ENCODE data around the gene NTN3. TPM values are rescaled to one million over a fixed set of nuclear protein-coding genes. Genes with fewer than 3 reads are reported as not detected.

The NTN3 gene
- total RNA-seq, 1 donor from 2014 or later: not detected

GRCh38 chr16:2426941-2427361, 44.1 kb upstream of the NTN3 start:
- no peaks in the 10 kb centered on the region for H3K27me3 ChIP-seq
- peak; percentile 77 for DNase-seq
- no peaks in the 10 kb centered on the region for H3K36me3 ChIP-seq
- no peaks in the 10 kb centered on the region for H3K9me3 ChIP-seq
- no peak overlapping the region for H3K27ac ChIP-seq
- ATAC-seq: no peak
- no peak overlapping the region for H3K4me3 ChIP-seq
- peaks cover 13% of the 10 kb centered on the region for H3K4me1 ChIP-seq
- TF ChIP-seq, protein P1, sequence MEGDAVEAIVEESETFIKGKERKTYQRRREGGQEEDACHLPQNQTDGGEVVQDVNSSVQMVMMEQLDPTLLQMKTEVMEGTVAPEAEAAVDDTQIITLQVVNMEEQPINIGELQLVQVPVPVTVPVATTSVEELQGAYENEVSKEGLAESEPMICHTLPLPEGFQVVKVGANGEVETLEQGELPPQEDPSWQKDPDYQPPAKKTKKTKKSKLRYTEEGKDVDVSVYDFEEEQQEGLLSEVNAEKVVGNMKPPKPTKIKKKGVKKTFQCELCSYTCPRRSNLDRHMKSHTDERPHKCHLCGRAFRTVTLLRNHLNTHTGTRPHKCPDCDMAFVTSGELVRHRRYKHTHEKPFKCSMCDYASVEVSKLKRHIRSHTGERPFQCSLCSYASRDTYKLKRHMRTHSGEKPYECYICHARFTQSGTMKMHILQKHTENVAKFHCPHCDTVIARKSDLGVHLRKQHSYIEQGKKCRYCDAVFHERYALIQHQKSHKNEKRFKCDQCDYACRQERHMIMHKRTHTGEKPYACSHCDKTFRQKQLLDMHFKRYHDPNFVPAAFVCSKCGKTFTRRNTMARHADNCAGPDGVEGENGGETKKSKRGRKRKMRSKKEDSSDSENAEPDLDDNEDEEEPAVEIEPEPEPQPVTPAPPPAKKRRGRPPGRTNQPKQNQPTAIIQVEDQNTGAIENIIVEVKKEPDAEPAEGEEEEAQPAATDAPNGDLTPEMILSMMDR (IDR thresholded peaks at IDR 0.05): no peak
- intact Hi-C loops (cut with DNase I): no loop called here

DNA sequence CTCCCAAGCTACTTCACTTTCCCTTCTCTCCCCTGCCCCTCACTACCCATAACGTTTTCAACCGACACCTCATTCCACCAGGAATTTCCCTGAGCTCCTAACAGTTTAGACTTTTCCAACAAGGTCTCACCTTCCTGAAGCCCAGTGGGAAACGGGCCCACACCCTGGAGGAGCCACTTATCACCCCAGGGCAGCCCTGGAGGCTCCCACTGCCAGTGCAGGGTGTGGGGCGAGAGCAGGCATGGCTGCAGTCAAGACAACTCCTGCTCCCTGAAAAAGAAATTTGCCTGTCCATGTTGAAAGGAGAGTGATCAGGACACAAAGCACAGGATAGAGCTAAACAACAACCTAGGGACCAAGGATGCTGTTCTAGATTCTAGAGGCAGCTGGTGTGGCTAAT, 43.6 kb upstream of the NTN3 start:
- intact Hi-C loops (cut with DNase I): no loop called here
- no peak overlapping the region for H3K4me3 ChIP-seq
- TF ChIP-seq, protein P1 (IDR thresholded peaks at IDR 0.05): no peak
- H3K27ac ChIP-seq: no peak overlapping the region
- peaks cover 13% of the 10 kb centered on the region for H3K4me1 ChIP-seq
- no peaks in the 10 kb centered on the region for H3K27me3 ChIP-seq
- peak; percentile 57 for DNase-seq
- no peaks in the 10 kb centered on the region for H3K9me3 ChIP-seq
- ATAC-seq: no peak
- no peaks in the 10 kb centered on the region for H3K36me3 ChIP-seq

DNA sequence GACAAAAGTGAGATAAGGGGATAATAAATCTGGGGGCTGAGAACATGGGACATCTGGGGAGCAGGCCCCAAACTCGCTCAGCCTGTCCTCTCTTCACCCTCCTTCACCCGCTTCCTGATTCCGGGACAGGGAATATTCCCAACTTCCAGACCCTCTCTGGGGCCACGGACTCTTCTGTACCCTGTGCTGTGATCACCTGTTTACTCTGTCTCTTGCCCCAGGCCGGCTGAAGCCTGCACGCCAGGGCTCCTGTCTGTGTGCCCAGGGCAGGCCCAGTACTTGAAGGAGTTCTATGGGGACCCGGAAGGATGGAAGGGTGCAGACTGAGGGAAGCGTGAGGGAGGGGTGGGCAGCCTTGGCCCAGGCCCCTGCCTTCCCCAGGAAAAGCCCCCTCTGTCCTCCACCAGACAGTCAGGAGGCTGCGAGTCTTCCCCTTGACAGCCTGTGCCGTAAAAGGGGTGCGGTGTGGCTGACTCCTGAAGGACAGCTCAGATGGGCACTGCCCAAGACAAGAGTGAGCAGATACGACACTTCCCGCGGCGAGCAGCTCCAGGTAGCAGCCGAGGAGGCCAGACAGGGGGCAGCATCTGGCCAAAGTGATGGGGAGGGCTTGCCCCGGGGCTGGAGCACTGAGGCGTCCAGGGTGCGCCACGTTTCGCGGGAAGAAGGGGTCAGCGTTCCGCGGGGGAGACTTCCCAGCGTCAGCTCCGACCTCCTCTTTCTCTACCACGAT, 42.9 kb upstream of the NTN3 start:
- Histone ChIP-seq H3K27me3 (no peaks in the 10 kb centered on the region), H3K36me3 (no peaks in the 10 kb centered on the region), H3K4me3 (peak overlapping the region; percentile 82), H3K27ac (peak overlapping the region; percentile 60), H3K4me1 (peaks cover 13% of the 10 kb centered on the region), H3K9me3 (no peaks in the 10 kb centered on the region)
- TF ChIP-seq, protein P1 (IDR thresholded peaks at IDR 0.05): peak; percentile 27
- ATAC-seq (peak; percentile 18), DNase-seq (peak; percentile 77)
- intact Hi-C loops (cut with DNase I): no loop called here

DNA sequence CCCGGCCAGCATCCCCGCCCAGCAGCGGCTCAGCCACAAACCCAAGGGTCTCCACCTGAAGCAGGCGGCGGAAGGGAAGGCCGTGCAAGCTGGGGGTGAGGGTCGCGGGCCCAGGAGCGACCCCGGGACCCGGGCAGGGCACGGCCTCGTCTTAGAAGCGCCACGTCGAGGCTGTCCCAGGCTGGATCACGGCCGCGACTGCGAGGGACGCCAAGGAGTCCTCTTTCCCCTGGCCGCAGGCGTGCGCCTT, 42.4 kb upstream of the NTN3 start:
- DNase-seq: no peak
- Histone ChIP-seq H3K4me3 (peak overlapping the region; percentile 82), H3K27me3 (no peaks in the 10 kb centered on the region), H3K4me1 (peaks cover 13% of the 10 kb centered on the region), H3K9me3 (no peaks in the 10 kb centered on the region), H3K27ac (peak overlapping the region; percentile 60), H3K36me3 (no peaks in the 10 kb centered on the region)
- peak; percentile 54 for ATAC-seq
- intact Hi-C loops (cut with DNase I): no loop called here
- TF ChIP-seq, protein P1 (IDR thresholded peaks at IDR 0.05): no peak

DNA sequence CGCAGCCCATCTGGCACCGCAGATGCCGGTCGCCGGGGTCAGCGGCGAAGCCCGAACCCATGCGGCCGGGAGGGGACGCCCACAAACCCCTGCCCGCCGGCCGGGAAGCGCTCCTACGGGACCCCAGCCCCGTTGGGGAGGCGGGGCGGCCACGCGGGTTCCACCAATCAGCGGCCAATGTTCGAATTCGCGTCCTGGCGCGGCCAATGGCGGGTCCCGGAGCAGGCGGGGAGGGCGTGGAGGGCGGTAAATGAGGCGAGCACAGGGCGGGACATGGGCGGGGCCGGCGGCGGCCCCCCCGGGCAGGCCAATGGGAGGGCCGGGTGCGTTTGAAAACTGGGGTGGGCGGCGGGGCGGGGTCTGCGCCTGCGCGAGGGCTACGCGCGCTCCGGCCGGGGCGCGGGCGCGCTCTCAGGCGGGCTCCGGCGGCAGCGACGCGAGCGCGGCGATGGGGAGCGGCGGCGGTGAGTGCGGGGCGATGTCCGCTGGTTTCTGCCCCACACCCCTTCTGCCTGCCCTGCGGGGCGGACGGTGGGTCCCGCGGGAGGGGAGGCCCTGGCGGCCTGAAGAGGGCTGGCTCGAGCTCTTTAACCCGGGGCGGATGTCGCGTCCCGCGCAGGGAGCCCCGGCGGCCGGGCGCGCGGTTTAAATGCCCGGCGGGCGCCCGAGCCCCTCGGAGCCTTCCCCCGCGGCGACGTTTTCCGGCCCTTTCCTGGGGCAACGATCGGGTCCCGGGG, 41.9 kb upstream of the NTN3 start, which contains the start of gene CCNF:
CCNF (plus strand) TSS at position 414 of the 737 bp plus-strand sequence; CDS start at position 449, 35 bp downstream.
- Histone ChIP-seq H3K4me1 (peaks cover 13% of the 10 kb centered on the region), H3K27me3 (no peaks in the 10 kb centered on the region), H3K36me3 (no peaks in the 10 kb centered on the region), H3K9me3 (no peaks in the 10 kb centered on the region), H3K4me3 (peak within 1 kb of the TSS; percentile 82), H3K27ac (peak within 1 kb of the TSS; percentile 60)
- intact Hi-C loops (cut with DNase I): no loop called here
- DNase-seq (peak; percentile 99), ATAC-seq (peak; percentile 98)
- TF ChIP-seq, protein P1 (IDR thresholded peaks at IDR 0.05): no peak
